Mucosa of descending colon (tissue), 3 donors: ENCODE measurements around the gene FRMD3. TPM values are rescaled to one million over a fixed set of nuclear protein-coding genes. Genes with fewer than 3 reads are reported as not detected.

Source experiments
- ATAC-seq: fragments of 200-7000 bp; cut with Tn5 transposase; one replicate; pipeline ENCODE4 v1.9.1; 2020; ENCODE audit warnings: mild to moderate bottlenecking, moderate library complexity
- DNase-seq, 3 donors: peaks; one replicate each; pipeline ENCODE4 v3.0.0-alpha.2; 2020
- H3K36me3 ChIP-seq: fragments of 200-600 bp; one replicate; pipeline ENCODE4 v1.8.0; 2021; ENCODE audit warnings: low read depth, mild to moderate bottlenecking
- H3K4me1 ChIP-seq: fragments of 200-600 bp; one replicate; pipeline ENCODE4 v1.8.0; 2021; ENCODE audit warnings: low read depth, mild to moderate bottlenecking
- H3K4me3 ChIP-seq: fragments of 200-600 bp; one replicate; pipeline ENCODE4 v1.8.0; 2021; ENCODE audit warnings: mild to moderate bottlenecking
- H3K9me3 ChIP-seq: fragments of 200-600 bp; one replicate; pipeline ENCODE4 v1.8.0; 2021; ENCODE audit warnings: mild to moderate bottlenecking
- intact Hi-C, 2 donors: fragments of 100-400 bp; cut with DNase I in 1 of 2; cut with micrococcal nuclease in 1 of 2; formaldehyde crosslinking; loops; one replicate each; pipeline versions ENCODE4 v1.11.0 to v1.11.1; 2022; cut with DNase I, micrococcal nuclease
- total RNA-seq, 3 donors: library from RNA; stranded (reverse); fragmentation: NEBNext Ultra II Directional in 2 of 3; extraction: Animal tissue kit (Norgen Biotek cat#: 25700) in 2 of 3; gene quantifications; one replicate each; pipeline versions ENCODE4 v1.2.1 to v1.2.4, GENCODE V29; 2021 to 2023
- TF ChIP-seq, protein P1 (sequence below): fragments of 200-600 bp; IDR thresholded peaks from one replicate; pipeline ENCODE4 v1.8.0; 2022; ENCODE audit warnings: antibody characterized with exemption, mild to moderate bottlenecking
- donor health status: DM: no; HTN: no; CAD: no; lungs with moderate emphysema.
- donor health status: DM: no; HTN: no; CAD: no.
- donor health status: DM: no; HTN: yes; CAD: no.

The FRMD3 gene
- total RNA-seq, 3 donors from 2014 or later: 12.2 to 27.4 (median 25.0) TPM

DNA sequence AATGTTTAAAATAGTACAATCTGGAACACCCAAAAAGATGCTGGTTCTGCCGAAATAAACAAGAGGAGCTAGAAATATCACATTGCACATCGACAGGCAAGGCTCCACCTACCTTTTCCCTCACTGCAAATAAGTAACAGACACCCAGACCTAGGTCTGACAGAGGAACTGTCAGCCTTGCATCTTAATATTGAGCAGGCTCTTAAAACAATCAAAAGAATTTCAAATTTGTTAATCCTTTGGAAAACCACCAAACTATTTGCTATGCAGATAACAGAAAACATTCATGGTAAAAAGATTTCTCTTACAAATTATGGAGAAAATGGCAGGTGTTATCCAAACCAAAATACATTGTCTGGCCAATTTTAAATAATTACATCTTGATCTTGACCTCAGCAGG lies 71.3 kb downstream of the FRMD3 start:
- no peaks in the 10 kb centered on the region for H3K9me3 ChIP-seq
- no peak overlapping the region for H3K4me3 ChIP-seq
- TF ChIP-seq, protein P1, sequence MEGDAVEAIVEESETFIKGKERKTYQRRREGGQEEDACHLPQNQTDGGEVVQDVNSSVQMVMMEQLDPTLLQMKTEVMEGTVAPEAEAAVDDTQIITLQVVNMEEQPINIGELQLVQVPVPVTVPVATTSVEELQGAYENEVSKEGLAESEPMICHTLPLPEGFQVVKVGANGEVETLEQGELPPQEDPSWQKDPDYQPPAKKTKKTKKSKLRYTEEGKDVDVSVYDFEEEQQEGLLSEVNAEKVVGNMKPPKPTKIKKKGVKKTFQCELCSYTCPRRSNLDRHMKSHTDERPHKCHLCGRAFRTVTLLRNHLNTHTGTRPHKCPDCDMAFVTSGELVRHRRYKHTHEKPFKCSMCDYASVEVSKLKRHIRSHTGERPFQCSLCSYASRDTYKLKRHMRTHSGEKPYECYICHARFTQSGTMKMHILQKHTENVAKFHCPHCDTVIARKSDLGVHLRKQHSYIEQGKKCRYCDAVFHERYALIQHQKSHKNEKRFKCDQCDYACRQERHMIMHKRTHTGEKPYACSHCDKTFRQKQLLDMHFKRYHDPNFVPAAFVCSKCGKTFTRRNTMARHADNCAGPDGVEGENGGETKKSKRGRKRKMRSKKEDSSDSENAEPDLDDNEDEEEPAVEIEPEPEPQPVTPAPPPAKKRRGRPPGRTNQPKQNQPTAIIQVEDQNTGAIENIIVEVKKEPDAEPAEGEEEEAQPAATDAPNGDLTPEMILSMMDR: no peak
- DNase-seq (no peak), ATAC-seq (no peak)
- H3K4me1 ChIP-seq: peaks cover 8% of the 10 kb centered on the region
- no peaks in the 10 kb centered on the region for H3K36me3 ChIP-seq
- intact Hi-C loops: no loop called here

DNA sequence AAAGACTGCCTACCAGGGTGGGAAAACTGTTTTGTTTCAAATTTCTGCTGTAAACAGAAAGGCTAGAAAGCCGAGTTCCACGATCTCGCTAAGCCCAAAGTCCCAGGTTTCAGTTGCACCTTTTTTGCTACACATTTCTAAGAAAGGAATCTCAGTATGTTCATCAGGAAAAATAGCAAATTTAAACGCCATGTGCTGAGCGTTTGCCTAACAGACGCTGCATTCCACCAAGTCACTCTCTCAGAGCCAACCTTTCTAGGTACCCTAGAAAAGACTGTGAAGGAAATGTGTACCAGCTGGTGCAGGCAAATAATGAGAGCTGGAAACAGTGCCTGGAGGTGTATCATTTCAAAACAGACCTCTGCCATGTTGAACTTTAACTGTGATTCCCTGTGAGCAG lies 71.8 kb downstream of the FRMD3 start:
- H3K9me3 ChIP-seq: no peaks in the 10 kb centered on the region
- H3K4me1 ChIP-seq: peaks cover 2% of the 10 kb centered on the region
- H3K36me3 ChIP-seq: no peaks in the 10 kb centered on the region
- DNase-seq (no peak), ATAC-seq (no peak)
- TF ChIP-seq, protein P1: no peak
- no peak overlapping the region for H3K4me3 ChIP-seq
- intact Hi-C loops: no loop called here

DNA sequence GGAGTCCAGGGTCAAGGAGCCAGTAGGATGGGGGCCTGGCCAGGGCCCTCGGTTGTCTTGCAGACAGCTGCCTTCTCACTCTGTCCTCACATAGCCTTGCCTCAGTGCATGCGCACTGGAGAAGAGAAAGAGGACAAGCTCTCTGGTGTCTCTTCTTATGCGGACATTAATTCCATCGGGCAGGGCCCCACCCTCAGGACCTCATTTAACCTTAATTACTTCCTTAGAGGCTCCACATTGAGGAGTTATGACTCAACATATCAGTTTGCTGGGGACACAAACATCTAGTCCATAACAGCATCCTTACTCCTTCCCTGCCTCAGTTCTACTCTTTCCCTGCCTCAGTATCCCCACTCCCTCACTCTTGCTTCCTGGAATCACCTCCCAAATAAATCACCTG lies 78.4 kb downstream of the FRMD3 start:
- TF ChIP-seq, protein P1: no peak
- DNase-seq (no peak), ATAC-seq (peak; percentile 63)
- Histone ChIP-seq H3K4me1 (peaks cover 4% of the 10 kb centered on the region), H3K4me3 (no peak overlapping the region), H3K9me3 (no peaks in the 10 kb centered on the region), H3K36me3 (no peaks in the 10 kb centered on the region)
- intact Hi-C loops: no loop called here

DNA sequence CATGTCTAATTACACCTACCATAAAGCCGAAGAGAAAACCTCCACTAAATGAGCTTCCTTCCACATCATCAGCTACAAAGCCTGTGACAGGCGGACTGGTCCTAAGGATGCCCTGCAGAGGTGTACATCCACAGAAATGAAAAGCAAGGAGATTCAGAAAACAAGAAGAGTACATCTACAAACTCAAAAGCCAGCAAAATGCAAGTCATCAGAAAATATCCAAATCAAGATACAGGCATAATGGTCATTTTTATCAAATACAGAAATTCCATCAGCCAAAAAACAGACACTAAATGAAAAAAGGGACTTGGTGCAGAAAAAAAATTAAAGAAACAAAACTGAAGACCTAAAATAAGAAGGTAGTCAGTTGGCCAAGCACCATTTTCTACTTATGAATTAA lies 79.7 kb downstream of the FRMD3 start:
- DNase-seq (no peak), ATAC-seq (no peak)
- H3K9me3 ChIP-seq: no peaks in the 10 kb centered on the region
- no peak overlapping the region for H3K4me3 ChIP-seq
- TF ChIP-seq, protein P1: no peak
- H3K4me1 ChIP-seq: peaks cover 4% of the 10 kb centered on the region
- H3K36me3 ChIP-seq: no peaks in the 10 kb centered on the region
- intact Hi-C loops: no loop called here

DNA sequence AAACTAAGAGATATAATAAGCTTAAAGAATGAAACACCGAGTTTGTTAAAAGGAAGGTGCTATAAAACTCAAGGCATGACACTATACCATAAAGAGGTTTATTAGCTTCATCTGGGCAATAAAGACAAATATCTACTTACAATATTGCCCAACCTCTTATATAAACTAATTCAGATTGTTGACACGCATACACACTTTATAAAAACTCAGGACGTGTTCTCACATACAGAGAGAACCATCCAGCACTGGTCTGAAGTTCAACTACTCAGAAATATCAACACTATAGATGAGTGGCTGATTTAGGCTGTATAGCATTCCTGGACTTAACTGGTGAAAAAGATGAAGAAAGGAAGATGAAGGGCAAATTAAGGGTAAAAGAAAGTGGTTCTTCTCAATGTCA lies 81.2 kb downstream of the FRMD3 start:
- intact Hi-C loops: no loop called here
- peaks cover 4% of the 10 kb centered on the region for H3K4me1 ChIP-seq
- ATAC-seq: peak; percentile 93
- H3K9me3 ChIP-seq: no peaks in the 10 kb centered on the region
- H3K36me3 ChIP-seq: no peaks in the 10 kb centered on the region
- TF ChIP-seq, protein P1: no peak
- H3K4me3 ChIP-seq: no peak overlapping the region
- DNase-seq: no peak

DNA sequence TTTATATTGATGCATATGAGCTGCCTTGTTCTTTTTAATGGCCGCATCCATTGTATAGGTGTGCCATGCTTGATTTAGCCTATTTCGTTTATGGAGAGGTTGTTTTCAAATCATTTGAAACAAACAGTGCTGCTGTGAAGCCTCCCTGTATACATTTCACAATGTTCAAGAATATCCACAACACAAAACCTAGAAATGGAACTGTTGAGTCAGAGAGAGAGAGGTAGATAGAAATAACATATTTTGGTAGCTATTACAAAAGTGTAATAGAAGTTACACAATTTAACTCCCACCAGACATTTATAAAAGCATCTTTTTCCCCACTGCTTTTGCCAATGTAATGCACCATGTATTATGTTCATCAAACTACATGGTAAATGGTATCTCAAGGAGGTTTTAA lies 82.0 kb downstream of the FRMD3 start:
- ATAC-seq: no peak
- TF ChIP-seq, protein P1: no peak
- DNase-seq: no peak
- Histone ChIP-seq H3K4me3 (no peak overlapping the region), H3K9me3 (no peaks in the 10 kb centered on the region), H3K4me1 (peaks cover 4% of the 10 kb centered on the region), H3K36me3 (no peaks in the 10 kb centered on the region)
- intact Hi-C loops: no loop called here
